MCF 10A (cell line): Measurements from ENCODE around the gene ABCB10. TPM values are rescaled to one million over a fixed set of nuclear protein-coding genes. Genes with fewer than 3 reads are reported as not detected.
A peak's percentile ranks its signal among the peaks of the same experiment; 100 is the strongest.

Experiments used
- BruUV-seq: library from RNA; stranded (reverse); fragments of 400-500 nt; replicated peaks from 2 replicates; lab custom pipeline; 2021; lab: Mats Ljungman, UMichigan
- CTCF ChIA-PET: fragments of 300-600 bp; sonication (Branson Sonifier 250); formaldehyde crosslinking; extraction: SDS; loops from one replicate; lab custom pipeline; 2021; ENCODE audit warnings: antibody characterized with exemption, inconsistent platforms; lab: Yijun Ruan, JAX
- POLR2A ChIA-PET: fragments of 300-600, 350-650 bp; sonication (Branson Sonifier 250); formaldehyde crosslinking; extraction: SDS; loops from one replicate; lab custom pipeline; 2020; ENCODE audit warnings: antibody characterized with exemption, inconsistent platforms; lab: Yijun Ruan, JAX
- DNase-seq: peaks from one replicate; pipeline ENCODE4 v3.0.0-alpha.2; 2018; ENCODE audit not compliant: unreplicated experiment
- H3K27ac Mint-ChIP-seq: one replicate; pipeline ENCODE4 v1.8.0; 2022; ENCODE audit warnings: mild to moderate bottlenecking, low read depth, mixed read lengths; ENCODE audit not compliant: unreplicated experiment
- H3K27me3 Mint-ChIP-seq: one replicate; pipeline ENCODE4 v1.8.0; 2022; ENCODE audit warnings: mixed read lengths; ENCODE audit not compliant: insufficient read depth, unreplicated experiment
- H3K36me3 Mint-ChIP-seq: one replicate; pipeline ENCODE4 v1.8.0; 2022; ENCODE audit warnings: mild to moderate bottlenecking, moderate library complexity, mixed read lengths; ENCODE audit not compliant: insufficient read depth, unreplicated experiment
- H3K4me1 Mint-ChIP-seq: one replicate; pipeline ENCODE4 v1.8.0; 2022; ENCODE audit warnings: mixed read lengths; ENCODE audit not compliant: insufficient read depth, unreplicated experiment
- H3K4me3 Mint-ChIP-seq: one replicate; pipeline ENCODE4 v1.8.0; 2022; ENCODE audit warnings: mild to moderate bottlenecking, moderate library complexity, mixed read lengths; ENCODE audit not compliant: unreplicated experiment
- H3K9me3 Mint-ChIP-seq: one replicate; pipeline ENCODE4 v1.8.0; 2022; ENCODE audit warnings: mixed read lengths; ENCODE audit not compliant: unreplicated experiment
- intact Hi-C: fragments of 100-400 bp; cut with micrococcal nuclease; formaldehyde crosslinking; loops from 2 replicates; pipeline ENCODE4 v1.14.1; 2022
- total RNA-seq: library from RNA; stranded (reverse); gene quantifications from 2 replicates; pipeline ENCODE4 v1.2.3, GENCODE V29; 2022
- TF ChIP-seq, protein P1 (sequence below): fragments of 200-600 bp; IDR thresholded peaks from one replicate; pipeline ENCODE4 v1.8.0; 2022; ENCODE audit warnings: antibody characterized with exemption, mild to moderate bottlenecking; ENCODE audit not compliant: unreplicated experiment

The ABCB10 gene
- total RNA-seq, 1 experiment from 2014 or later: 34.8 TPM

- intact Hi-C loops: no loop called here
- no peaks in the 10 kb centered on the region for H3K9me3 Mint-ChIP-seq
- no peaks in the 10 kb centered on the region for H3K27me3 Mint-ChIP-seq
- TF ChIP-seq, protein P1, sequence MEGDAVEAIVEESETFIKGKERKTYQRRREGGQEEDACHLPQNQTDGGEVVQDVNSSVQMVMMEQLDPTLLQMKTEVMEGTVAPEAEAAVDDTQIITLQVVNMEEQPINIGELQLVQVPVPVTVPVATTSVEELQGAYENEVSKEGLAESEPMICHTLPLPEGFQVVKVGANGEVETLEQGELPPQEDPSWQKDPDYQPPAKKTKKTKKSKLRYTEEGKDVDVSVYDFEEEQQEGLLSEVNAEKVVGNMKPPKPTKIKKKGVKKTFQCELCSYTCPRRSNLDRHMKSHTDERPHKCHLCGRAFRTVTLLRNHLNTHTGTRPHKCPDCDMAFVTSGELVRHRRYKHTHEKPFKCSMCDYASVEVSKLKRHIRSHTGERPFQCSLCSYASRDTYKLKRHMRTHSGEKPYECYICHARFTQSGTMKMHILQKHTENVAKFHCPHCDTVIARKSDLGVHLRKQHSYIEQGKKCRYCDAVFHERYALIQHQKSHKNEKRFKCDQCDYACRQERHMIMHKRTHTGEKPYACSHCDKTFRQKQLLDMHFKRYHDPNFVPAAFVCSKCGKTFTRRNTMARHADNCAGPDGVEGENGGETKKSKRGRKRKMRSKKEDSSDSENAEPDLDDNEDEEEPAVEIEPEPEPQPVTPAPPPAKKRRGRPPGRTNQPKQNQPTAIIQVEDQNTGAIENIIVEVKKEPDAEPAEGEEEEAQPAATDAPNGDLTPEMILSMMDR: no peak
- no peak for DNase-seq
- BruUV-seq: no TSS peak
- H3K36me3 Mint-ChIP-seq: peaks cover 98% of the 10 kb centered on the region
- ChIA-PET POLR2A (interaction anchor here (0.7 to 1.0 kb wide), 3 partner anchors 12 to 88 kb away, joined by 3 to 4 read pairs (median 3); no protein-coding TSS in a partner anchor), CTCF (interaction anchor here (1.4 kb wide), 1 partner anchor 25 kb away, joined by 4 read pairs; no protein-coding TSS in a partner anchor)
- no peaks in the 10 kb centered on the region for H3K4me1 Mint-ChIP-seq
- H3K27ac Mint-ChIP-seq: no peak overlapping the region
- H3K4me3 Mint-ChIP-seq: no peak overlapping the region
Measured at GRCh38 chr1:229539863-229540506, 18.5 kb downstream of the ABCB10 start.

- ChIA-PET POLR2A (interaction anchor here (0.8 kb wide), 2 partner anchors 20 to 31 kb away, joined by 3 to 4 read pairs; partner anchors contain the start of genes ABCB10 and NUP133), CTCF (interaction anchor here (0.5 to 0.9 kb wide), 2 partner anchors 18 to 23 kb away, joined by 3 read pairs; no protein-coding TSS in a partner anchor)
- TF ChIP-seq, protein P1: no peak
- Mint-ChIP-seq H3K4me3 (no peak overlapping the region), H3K9me3 (no peaks in the 10 kb centered on the region), H3K27ac (no peak overlapping the region), H3K4me1 (no peaks in the 10 kb centered on the region), H3K27me3 (no peaks in the 10 kb centered on the region), H3K36me3 (peaks cover 98% of the 10 kb centered on the region)
- intact Hi-C loops: no loop called here
- BruUV-seq: no TSS peak
- peak; percentile 59 for DNase-seq
Measured at GRCh38 chr1:229538945-229539344, 19.6 kb downstream of the ABCB10 start.

DNA sequence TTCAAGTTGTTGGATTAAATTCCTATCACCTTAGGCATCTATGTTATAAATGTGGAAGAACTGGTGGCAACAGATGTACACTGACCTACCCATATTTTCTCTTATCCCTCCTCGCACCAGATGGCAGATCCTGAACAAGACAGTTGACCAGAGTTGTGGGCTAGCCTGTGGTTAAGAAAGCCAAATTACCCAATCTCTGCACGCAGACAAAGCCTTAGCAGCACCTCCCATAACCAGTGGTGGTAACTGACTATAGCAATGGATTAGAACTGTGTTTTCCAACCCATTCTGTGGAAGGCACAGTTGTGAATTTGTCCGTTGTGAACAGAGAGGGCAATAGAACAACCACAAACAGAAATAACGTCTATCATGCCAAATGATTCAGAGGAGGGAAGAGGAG is 20.6 kb downstream of the ABCB10 start:
- TF ChIP-seq, protein P1: no peak
- H3K4me3 Mint-ChIP-seq: no peak overlapping the region
- H3K27me3 Mint-ChIP-seq: no peaks in the 10 kb centered on the region
- no TSS peak for BruUV-seq
- CTCF ChIA-PET: interaction anchor here (1.5 kb wide), 1 partner anchor 21 kb away, joined by 3 read pairs; no protein-coding TSS in a partner anchor
- POLR2A ChIA-PET: interaction anchor here (1.6 to 2.0 kb wide), 2 partner anchors 11 to 21 kb away, joined by 5 to 6 read pairs; partner anchors contain the start of gene ABCB10
- no peaks in the 10 kb centered on the region for H3K4me1 Mint-ChIP-seq
- peak overlapping the region; percentile 29 for H3K27ac Mint-ChIP-seq
- intact Hi-C loops: no loop called here
- peaks cover 98% of the 10 kb centered on the region for H3K36me3 Mint-ChIP-seq
- H3K9me3 Mint-ChIP-seq: no peaks in the 10 kb centered on the region
- DNase-seq: no peak

- TF ChIP-seq, protein P1: no peak
- H3K9me3 Mint-ChIP-seq: no peaks in the 10 kb centered on the region
- H3K36me3 Mint-ChIP-seq: peaks cover 98% of the 10 kb centered on the region
- no peak overlapping the region for H3K27ac Mint-ChIP-seq
- intact Hi-C loops: no loop called here
- no peak overlapping the region for H3K4me3 Mint-ChIP-seq
- no peaks in the 10 kb centered on the region for H3K27me3 Mint-ChIP-seq
- POLR2A ChIA-PET: interaction anchor here (0.6 to 2.0 kb wide), 4 partner anchors 10 to 268 kb away, joined by 3 to 6 read pairs (median 5); partner anchors contain the start of gene ABCB10
- no TSS peak for BruUV-seq
- H3K4me1 Mint-ChIP-seq: no peaks in the 10 kb centered on the region
- CTCF ChIA-PET: interaction anchor here (0.6 to 1.5 kb wide), 3 partner anchors 22 to 762 kb away, joined by 3 to 5 read pairs (median 3); no protein-coding TSS in a partner anchor
- no peak for DNase-seq
Measured at GRCh38 chr1:229536982-229537381, 21.5 kb downstream of the ABCB10 start.
